ENCODE data around the gene ARID2.

ARID2 gene

GRCh38 chr12:45909041-45909713 is 179.7 kb downstream of the ARID2 start:
- peak; percentile 9 for DNase-seq (ENCODE audit: low read depth)
- Histone ChIP-seq H3K4me3 (ENCODE audit: low read length) (no peak overlapping the region), H3K27me3 (replicated peaks; ENCODE audit: control insufficient read depth, insufficient read depth, low read length) (no peaks in the 10 kb centered on the region), H3K9me3 (ENCODE audit: control insufficient read depth, low read length) (no peaks in the 10 kb centered on the region), H3K9ac (ENCODE audit: low read length) (no peak overlapping the region), H3K4me1 (ENCODE audit: control insufficient read depth, insufficient read depth, low read length) (peaks cover 4% of the 10 kb centered on the region), H3K36me3 (ENCODE audit: control insufficient read depth, insufficient read depth, low read length, severe bottlenecking) (peaks cover 20% of the 10 kb centered on the region)

- H3K27me3 ChIP-seq (replicated peaks; ENCODE audit: control insufficient read depth, insufficient read depth, low read length) = no peaks in the 10 kb centered on the region
- DNase-seq (ENCODE audit: low read depth) = no peak
- no peak overlapping the region for H3K4me3 ChIP-seq (ENCODE audit: low read length)
- H3K9me3 ChIP-seq (ENCODE audit: control insufficient read depth, low read length) = no peaks in the 10 kb centered on the region
- H3K4me1 ChIP-seq (ENCODE audit: control insufficient read depth, insufficient read depth, low read length) = peaks cover 4% of the 10 kb centered on the region
- H3K9ac ChIP-seq (ENCODE audit: low read length) = no peak overlapping the region
- peaks cover 11% of the 10 kb centered on the region for H3K36me3 ChIP-seq (ENCODE audit: control insufficient read depth, insufficient read depth, low read length, severe bottlenecking)
These were observed 183.3 kb downstream of the ARID2 start for GRCh38 chr12:45912774-45913173.

- H3K9ac ChIP-seq (ENCODE audit: low read length) = no peak overlapping the region
- H3K9me3 ChIP-seq (ENCODE audit: control insufficient read depth, low read length) = no peaks in the 10 kb centered on the region
- peaks cover 12% of the 10 kb centered on the region for H3K36me3 ChIP-seq (ENCODE audit: control insufficient read depth, insufficient read depth, low read length, severe bottlenecking)
- H3K4me1 ChIP-seq (ENCODE audit: control insufficient read depth, insufficient read depth, low read length) = peaks cover 4% of the 10 kb centered on the region
- no peak for DNase-seq (ENCODE audit: low read depth)
- no peaks in the 10 kb centered on the region for H3K27me3 ChIP-seq (replicated peaks; ENCODE audit: control insufficient read depth, insufficient read depth, low read length)
- no peak overlapping the region for H3K4me3 ChIP-seq (ENCODE audit: low read length)
These were observed 184.1 kb downstream of the ARID2 start for GRCh38 chr12:45913631-45914030.

DNA sequence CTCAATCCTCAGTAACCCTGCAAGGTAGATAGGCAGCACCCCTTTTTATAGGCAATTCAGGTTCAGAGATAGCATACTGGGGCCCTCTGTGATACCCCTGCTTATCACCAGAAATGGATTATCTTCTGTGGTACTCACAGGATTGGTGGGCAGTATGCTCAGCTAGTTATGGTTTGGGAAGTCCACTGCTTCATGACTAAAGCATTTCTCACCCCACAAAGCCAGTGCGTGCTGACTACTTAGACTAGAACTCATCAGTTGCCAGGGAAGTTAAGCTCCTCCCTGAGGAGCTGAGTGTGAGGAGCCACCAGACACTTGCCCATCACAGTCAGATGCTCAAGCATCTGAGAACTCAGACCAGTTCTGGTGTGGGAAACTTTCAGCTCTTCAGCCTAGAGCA is 184.6 kb downstream of the ARID2 start:
- H3K27me3 ChIP-seq (replicated peaks; ENCODE audit: control insufficient read depth, insufficient read depth, low read length) = no peaks in the 10 kb centered on the region
- peak; percentile 65 for DNase-seq (ENCODE audit: low read depth)
- no peaks in the 10 kb centered on the region for H3K9me3 ChIP-seq (ENCODE audit: control insufficient read depth, low read length)
- H3K4me1 ChIP-seq (ENCODE audit: control insufficient read depth, insufficient read depth, low read length) = peaks cover 4% of the 10 kb centered on the region
- H3K9ac ChIP-seq (ENCODE audit: low read length) = no peak overlapping the region
- H3K36me3 ChIP-seq (ENCODE audit: control insufficient read depth, insufficient read depth, low read length, severe bottlenecking) = peaks cover 16% of the 10 kb centered on the region
- no peak overlapping the region for H3K4me3 ChIP-seq (ENCODE audit: low read length)

DNA sequence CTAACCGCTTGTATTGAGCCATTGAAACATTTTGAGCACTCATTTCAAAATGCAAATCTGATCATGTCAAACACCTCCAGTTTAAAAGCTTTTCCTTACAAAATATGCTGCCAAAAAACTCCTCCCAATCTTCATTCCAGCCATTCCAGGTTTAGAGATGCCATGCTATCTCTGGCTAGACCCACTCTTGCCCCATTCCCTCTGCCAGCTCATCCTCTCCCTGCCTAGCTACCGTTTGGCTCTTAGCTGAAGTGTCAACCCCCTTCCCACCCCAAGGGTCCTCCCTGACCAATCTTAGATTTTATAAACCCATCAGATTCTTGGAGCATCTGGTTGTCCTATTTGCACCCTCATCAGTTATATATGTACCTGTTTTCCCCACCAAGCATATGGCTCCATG is 185.9 kb downstream of the ARID2 start:
- Histone ChIP-seq H3K9me3 (ENCODE audit: control insufficient read depth, low read length) (no peaks in the 10 kb centered on the region), H3K36me3 (ENCODE audit: control insufficient read depth, insufficient read depth, low read length, severe bottlenecking) (peaks cover 27% of the 10 kb centered on the region), H3K27me3 (replicated peaks; ENCODE audit: control insufficient read depth, insufficient read depth, low read length) (no peaks in the 10 kb centered on the region), H3K4me3 (ENCODE audit: low read length) (no peak overlapping the region), H3K9ac (ENCODE audit: low read length) (no peak overlapping the region), H3K4me1 (ENCODE audit: control insufficient read depth, insufficient read depth, low read length) (peaks cover 10% of the 10 kb centered on the region)
- no peak for DNase-seq (ENCODE audit: low read depth)

DNA sequence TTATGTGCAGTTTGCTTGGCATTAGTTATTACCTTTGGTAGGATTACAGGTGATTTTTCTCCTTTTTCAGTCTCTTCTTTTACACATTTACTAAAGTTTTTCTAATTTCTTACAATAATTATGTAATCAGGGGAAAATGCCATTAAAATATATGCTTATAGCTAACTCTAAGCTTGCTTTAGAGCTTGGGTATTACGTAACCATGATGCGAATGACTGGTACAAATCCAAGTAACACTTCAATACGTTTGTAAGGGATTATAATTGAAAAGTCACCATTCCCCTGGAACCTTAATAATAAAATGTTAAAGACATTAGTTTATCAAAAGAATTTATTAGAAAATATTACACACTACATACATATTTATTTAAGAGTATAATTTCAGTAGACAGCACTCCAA is 189.3 kb downstream of the ARID2 start:
- H3K36me3 ChIP-seq (ENCODE audit: control insufficient read depth, insufficient read depth, low read length, severe bottlenecking) = peaks cover 59% of the 10 kb centered on the region
- H3K4me3 ChIP-seq (ENCODE audit: low read length) = no peak overlapping the region
- DNase-seq (ENCODE audit: low read depth) = no peak
- peaks cover 8% of the 10 kb centered on the region for H3K4me1 ChIP-seq (ENCODE audit: control insufficient read depth, insufficient read depth, low read length)
- no peaks in the 10 kb centered on the region for H3K27me3 ChIP-seq (replicated peaks; ENCODE audit: control insufficient read depth, insufficient read depth, low read length)
- H3K9ac ChIP-seq (ENCODE audit: low read length) = no peak overlapping the region
- no peaks in the 10 kb centered on the region for H3K9me3 ChIP-seq (ENCODE audit: control insufficient read depth, low read length)

- H3K4me3 ChIP-seq (ENCODE audit: low read length) = no peak overlapping the region
- H3K9ac ChIP-seq (ENCODE audit: low read length) = no peak overlapping the region
- H3K36me3 ChIP-seq (ENCODE audit: control insufficient read depth, insufficient read depth, low read length, severe bottlenecking) = peaks cover 95% of the 10 kb centered on the region
- peaks cover 11% of the 10 kb centered on the region for H3K4me1 ChIP-seq (ENCODE audit: control insufficient read depth, insufficient read depth, low read length)
- DNase-seq (ENCODE audit: low read depth) = no peak
- H3K27me3 ChIP-seq (replicated peaks; ENCODE audit: control insufficient read depth, insufficient read depth, low read length) = no peaks in the 10 kb centered on the region
- no peaks in the 10 kb centered on the region for H3K9me3 ChIP-seq (ENCODE audit: control insufficient read depth, low read length)
These were observed 198.8 kb downstream of the ARID2 start for GRCh38 chr12:45928309-45928708.

GRCh38 chr12:45930369-45930768 is 200.9 kb downstream of the ARID2 start:
- H3K4me3 ChIP-seq (ENCODE audit: low read length) = no peak overlapping the region
- peaks cover 76% of the 10 kb centered on the region for H3K36me3 ChIP-seq (ENCODE audit: control insufficient read depth, insufficient read depth, low read length, severe bottlenecking)
- H3K27me3 ChIP-seq (replicated peaks; ENCODE audit: control insufficient read depth, insufficient read depth, low read length) = no peaks in the 10 kb centered on the region
- H3K9ac ChIP-seq (ENCODE audit: low read length) = no peak overlapping the region
- no peaks in the 10 kb centered on the region for H3K9me3 ChIP-seq (ENCODE audit: control insufficient read depth, low read length)
- DNase-seq (ENCODE audit: low read depth) = no peak
- H3K4me1 ChIP-seq (ENCODE audit: control insufficient read depth, insufficient read depth, low read length) = peaks cover 11% of the 10 kb centered on the region

DNA sequence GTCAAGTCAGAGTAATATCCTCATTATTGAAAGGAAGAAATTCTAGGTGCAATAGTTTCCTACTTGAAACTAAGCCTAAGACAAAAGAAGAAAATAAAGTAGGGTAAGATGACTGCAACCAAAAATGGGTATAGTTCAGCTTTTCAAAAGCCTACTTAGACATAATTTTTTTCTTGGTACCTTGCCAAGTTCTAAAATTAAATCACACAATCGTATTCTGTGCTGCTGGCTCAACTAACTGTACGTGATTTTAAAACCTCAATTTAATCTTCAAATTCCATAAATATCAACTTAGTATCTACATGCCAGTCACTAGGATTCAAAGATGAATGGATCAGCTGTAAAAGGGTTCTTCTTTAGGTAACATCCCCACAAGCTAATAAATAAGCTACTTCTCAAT is 204.0 kb downstream of the ARID2 start:
- H3K4me1 ChIP-seq (ENCODE audit: control insufficient read depth, insufficient read depth, low read length) = no peaks in the 10 kb centered on the region
- no peaks in the 10 kb centered on the region for H3K9me3 ChIP-seq (ENCODE audit: control insufficient read depth, low read length)
- H3K27me3 ChIP-seq (replicated peaks; ENCODE audit: control insufficient read depth, insufficient read depth, low read length) = no peaks in the 10 kb centered on the region
- H3K36me3 ChIP-seq (ENCODE audit: control insufficient read depth, insufficient read depth, low read length, severe bottlenecking) = peaks cover 59% of the 10 kb centered on the region
- no peak overlapping the region for H3K9ac ChIP-seq (ENCODE audit: low read length)
- peak; percentile 16 for DNase-seq (ENCODE audit: low read depth)
- H3K4me3 ChIP-seq (ENCODE audit: low read length) = no peak overlapping the region

- no peaks in the 10 kb centered on the region for H3K4me1 ChIP-seq (ENCODE audit: control insufficient read depth, insufficient read depth, low read length)
- DNase-seq (ENCODE audit: low read depth) = no peak
- H3K4me3 ChIP-seq (ENCODE audit: low read length) = no peak overlapping the region
- peaks cover 58% of the 10 kb centered on the region for H3K36me3 ChIP-seq (ENCODE audit: control insufficient read depth, insufficient read depth, low read length, severe bottlenecking)
- H3K9ac ChIP-seq (ENCODE audit: low read length) = no peak overlapping the region
- no peaks in the 10 kb centered on the region for H3K27me3 ChIP-seq (replicated peaks; ENCODE audit: control insufficient read depth, insufficient read depth, low read length)
- H3K9me3 ChIP-seq (ENCODE audit: control insufficient read depth, low read length) = no peaks in the 10 kb centered on the region
These were observed 205.4 kb downstream of the ARID2 start for GRCh38 chr12:45934956-45935355.

DNA sequence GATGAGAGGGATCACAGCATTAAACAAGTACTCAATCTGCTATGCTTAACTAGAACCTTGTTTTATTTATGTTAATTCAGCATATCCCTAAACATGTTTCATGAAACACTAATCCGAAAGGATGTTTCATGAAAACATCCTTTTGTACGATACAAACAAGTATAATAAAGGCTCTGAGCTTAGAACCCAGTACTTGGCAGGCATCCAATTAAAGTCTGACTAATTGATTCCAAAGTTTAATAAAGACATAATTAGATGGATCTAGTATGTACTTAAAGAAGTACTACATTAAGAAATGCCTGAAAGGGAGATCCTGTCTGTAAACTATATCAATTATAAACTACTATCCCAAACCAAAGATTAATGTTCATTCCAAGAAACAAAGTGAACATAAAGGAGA is 209.1 kb downstream of the ARID2 start:
- DNase-seq (ENCODE audit: low read depth) = no peak
- H3K36me3 ChIP-seq (ENCODE audit: control insufficient read depth, insufficient read depth, low read length, severe bottlenecking) = peaks cover 61% of the 10 kb centered on the region
- no peaks in the 10 kb centered on the region for H3K9me3 ChIP-seq (ENCODE audit: control insufficient read depth, low read length)
- no peaks in the 10 kb centered on the region for H3K27me3 ChIP-seq (replicated peaks; ENCODE audit: control insufficient read depth, insufficient read depth, low read length)
- no peak overlapping the region for H3K9ac ChIP-seq (ENCODE audit: low read length)
- no peaks in the 10 kb centered on the region for H3K4me1 ChIP-seq (ENCODE audit: control insufficient read depth, insufficient read depth, low read length)
- H3K4me3 ChIP-seq (ENCODE audit: low read length) = no peak overlapping the region

- Histone ChIP-seq H3K27me3 (replicated peaks; ENCODE audit: control insufficient read depth, insufficient read depth, low read length) (no peaks in the 10 kb centered on the region), H3K4me1 (ENCODE audit: control insufficient read depth, insufficient read depth, low read length) (peaks cover 6% of the 10 kb centered on the region), H3K9ac (ENCODE audit: low read length) (no peak overlapping the region), H3K36me3 (ENCODE audit: control insufficient read depth, insufficient read depth, low read length, severe bottlenecking) (peaks cover 72% of the 10 kb centered on the region), H3K9me3 (ENCODE audit: control insufficient read depth, low read length) (no peaks in the 10 kb centered on the region), H3K4me3 (ENCODE audit: low read length) (no peak overlapping the region)
- DNase-seq (ENCODE audit: low read depth) = no peak
These were observed 210.3 kb downstream of the ARID2 start for GRCh38 chr12:45939759-45940158.

Data from adipocyte (in vitro differentiated cells).